ENCODE measurements around the gene MAS1L. TPM values are rescaled to one million over a fixed set of nuclear protein-coding genes. Genes with fewer than 3 reads are reported as not detected.

Gene MAS1L
- total RNA-seq, 1 donor from 2014 or later, result not detected

DNA sequence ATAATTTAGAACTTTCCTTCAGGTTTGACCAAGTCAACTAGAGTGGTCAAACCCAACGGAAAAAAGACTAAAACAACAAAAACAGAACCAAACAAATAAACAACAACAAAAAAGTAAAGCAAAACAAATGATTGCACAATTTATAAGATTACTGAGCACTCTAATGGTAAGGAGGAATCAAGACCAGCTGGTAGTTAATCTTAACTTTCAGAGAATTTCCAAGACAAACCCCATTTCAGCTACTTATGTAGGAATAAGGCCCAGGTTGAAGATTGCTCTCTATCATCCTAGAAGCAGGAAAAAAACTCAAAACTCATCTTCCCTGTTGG, 37.5 kb upstream of the MAS1L start:
- H3K9me3 ChIP-seq (ENCODE audit: low read depth), result peaks cover 16% of the 10 kb centered on the region
- no peak overlapping the region for H3K9ac ChIP-seq
- no peaks in the 10 kb centered on the region for H3K36me3 ChIP-seq
- Mint-ChIP-seq H3K4me1 (no peaks in the 10 kb centered on the region), H3K27ac (no peak overlapping the region), H3K9me3 (peaks cover 8% of the 10 kb centered on the region), H3K4me3 (no peak overlapping the region), H3K27me3 (ENCODE audit: insufficient read depth, low read depth) (no peaks in the 10 kb centered on the region), H3K36me3 (no peaks in the 10 kb centered on the region)
- no peak overlapping the region for H3K27ac ChIP-seq
- TF ChIP-seq EZH2 (IDR thresholded peaks at IDR 0.05), result no peak
- TF ChIP-seq EZH2phosphoT487 (IDR thresholded peaks at IDR 0.05), result no peak
- TF ChIP-seq CTCF (IDR thresholded peaks at IDR 0.05), result no peak
- no peak for DNase-seq (ENCODE audit: low spot score)
- H3K27me3 ChIP-seq, result no peaks in the 10 kb centered on the region
- no peaks in the 10 kb centered on the region for H3F3A ChIP-seq (ENCODE audit: low read depth)
- H3K79me2 ChIP-seq (ENCODE audit: low read depth), result no peaks in the 10 kb centered on the region
- H4K20me1 ChIP-seq (ENCODE audit: low read depth), result no peaks in the 10 kb centered on the region
- H3K4me1 ChIP-seq, result peaks cover 5% of the 10 kb centered on the region
- H3K4me2 ChIP-seq, result peak overlapping the region; percentile 18
- H3K4me3 ChIP-seq, result no peak overlapping the region
- H2AFZ ChIP-seq (replicated peaks), result peak overlapping the region; percentile 34

DNA sequence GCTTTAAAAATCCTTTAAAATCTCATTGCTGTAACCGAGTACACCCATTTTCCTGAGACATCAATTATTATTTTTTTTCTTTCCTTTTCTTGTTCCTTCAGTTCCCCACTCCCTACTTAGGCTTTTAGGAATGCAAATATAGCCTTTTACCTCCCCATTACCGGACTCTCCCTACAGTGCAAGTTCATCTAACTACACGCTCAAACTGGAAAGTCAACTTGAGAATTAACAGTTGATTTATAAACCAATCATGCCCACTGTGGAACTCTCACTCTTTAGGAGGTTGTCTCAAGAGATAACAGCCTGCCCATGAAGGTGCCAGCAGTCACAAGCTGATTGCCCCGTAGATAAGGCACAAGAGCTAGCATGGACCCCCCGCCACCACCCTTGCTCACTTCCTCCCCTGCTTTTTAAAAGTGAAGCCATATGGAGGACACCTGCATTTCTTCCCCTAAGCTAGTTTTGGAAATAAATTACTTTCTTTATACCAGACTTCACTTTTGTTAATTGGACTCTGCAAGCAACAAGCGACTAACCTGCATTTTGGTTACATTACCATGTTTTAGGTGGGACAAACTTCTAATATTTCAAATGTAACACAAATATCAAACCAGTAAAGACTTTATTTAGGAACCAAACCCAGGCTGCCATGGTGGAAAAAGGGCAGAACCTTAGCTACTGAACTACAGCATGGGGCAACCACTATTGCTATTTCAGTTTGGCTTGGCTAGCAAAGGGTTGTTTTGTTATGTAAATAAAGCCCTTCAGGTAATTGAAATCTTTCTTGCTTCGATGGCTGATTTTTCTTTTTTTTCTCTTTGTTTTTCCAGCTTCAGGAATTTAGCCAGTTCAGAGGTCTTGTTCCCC, 36.9 kb upstream of the MAS1L start:
- Histone ChIP-seq H3K4me2 (peak overlapping the region; percentile 18), H3K27ac (no peak overlapping the region), H3K9ac (no peak overlapping the region), H3K27me3 (no peaks in the 10 kb centered on the region), H3K4me3 (no peak overlapping the region), H3F3A (ENCODE audit: low read depth) (no peaks in the 10 kb centered on the region), H3K36me3 (no peaks in the 10 kb centered on the region), H3K79me2 (ENCODE audit: low read depth) (no peaks in the 10 kb centered on the region), H4K20me1 (ENCODE audit: low read depth) (no peaks in the 10 kb centered on the region), H2AFZ (replicated peaks) (peak overlapping the region; percentile 34), H3K9me3 (ENCODE audit: low read depth) (peaks cover 16% of the 10 kb centered on the region), H3K4me1 (peaks cover 5% of the 10 kb centered on the region)
- no peaks in the 10 kb centered on the region for H3K27me3 Mint-ChIP-seq (ENCODE audit: insufficient read depth, low read depth)
- no peak for DNase-seq (ENCODE audit: low spot score)
- no peaks in the 10 kb centered on the region for H3K36me3 Mint-ChIP-seq
- H3K4me3 Mint-ChIP-seq, result no peak overlapping the region
- peaks cover 8% of the 10 kb centered on the region for H3K9me3 Mint-ChIP-seq
- TF ChIP-seq CTCF (IDR thresholded peaks at IDR 0.05) (no peak), EZH2phosphoT487 (IDR thresholded peaks at IDR 0.05) (no peak), EZH2 (IDR thresholded peaks at IDR 0.05) (no peak)
- no peaks in the 10 kb centered on the region for H3K4me1 Mint-ChIP-seq
- H3K27ac Mint-ChIP-seq, result no peak overlapping the region

DNA sequence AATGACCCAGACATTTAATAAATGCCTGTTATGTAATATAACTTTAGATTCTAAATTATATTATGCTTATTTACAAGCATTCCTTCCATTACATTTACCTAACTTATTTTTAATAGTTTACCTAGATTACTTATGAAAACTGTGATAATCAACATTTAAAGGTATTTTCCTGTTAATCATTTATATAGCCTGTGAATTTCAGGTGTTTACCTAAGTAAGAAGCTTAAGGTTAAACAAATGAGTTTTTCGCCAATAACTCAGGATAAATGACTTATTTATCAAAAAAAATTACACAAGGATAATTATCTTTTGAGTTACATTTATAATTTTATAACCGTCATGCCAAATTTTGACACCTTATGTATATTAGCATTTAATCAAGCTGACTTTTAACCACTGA, 36.3 kb upstream of the MAS1L start:
- no peaks in the 10 kb centered on the region for H3K36me3 ChIP-seq
- H3K36me3 Mint-ChIP-seq, result no peaks in the 10 kb centered on the region
- no peak overlapping the region for H3K4me3 ChIP-seq
- H3K4me2 ChIP-seq, result no peak overlapping the region
- H3K9me3 ChIP-seq (ENCODE audit: low read depth), result peaks cover 16% of the 10 kb centered on the region
- TF ChIP-seq CTCF (IDR thresholded peaks at IDR 0.05) (no peak), EZH2 (IDR thresholded peaks at IDR 0.05) (no peak), EZH2phosphoT487 (IDR thresholded peaks at IDR 0.05) (no peak)
- H3K79me2 ChIP-seq (ENCODE audit: low read depth), result no peaks in the 10 kb centered on the region
- H3K9me3 Mint-ChIP-seq, result peaks cover 8% of the 10 kb centered on the region
- no peaks in the 10 kb centered on the region for H4K20me1 ChIP-seq (ENCODE audit: low read depth)
- H3K4me1 Mint-ChIP-seq, result no peaks in the 10 kb centered on the region
- no peaks in the 10 kb centered on the region for H3F3A ChIP-seq (ENCODE audit: low read depth)
- H3K27ac Mint-ChIP-seq, result no peak overlapping the region
- H3K4me3 Mint-ChIP-seq, result no peak overlapping the region
- no peak overlapping the region for H3K27ac ChIP-seq
- peaks cover 5% of the 10 kb centered on the region for H3K4me1 ChIP-seq
- no peaks in the 10 kb centered on the region for H3K27me3 ChIP-seq
- no peaks in the 10 kb centered on the region for H3K27me3 Mint-ChIP-seq (ENCODE audit: insufficient read depth, low read depth)
- no peak overlapping the region for H3K9ac ChIP-seq
- H2AFZ ChIP-seq (replicated peaks), result no peak overlapping the region
- no peak for DNase-seq (ENCODE audit: low spot score)

Data from neural progenitor cell (in vitro differentiated cells).